HG03196 (cell line): ENCODE results near the gene CBY2.
A peak's percentile ranks its signal among the peaks of the same experiment; 100 is the strongest.
"Not testable (repeated sequence)": the region's sequence is repeated elsewhere in the genome, so short reads cannot be mapped to it uniquely, and the experiment has no call there.

ENCODE experiments used
- ATAC-seq: cut with Tn5 transposase; IDR thresholded peaks from one replicate; pipeline ENCODE4 v1.9.1; 2021; ENCODE audit not compliant: unreplicated experiment

Gene CBY2

GRCh38 chr13:45702088-45702487, at the start of gene CBY2:
TSS of gene CBY2 (plus strand) at chr13:45702320. CDS start at chr13:45702391, 71 bp downstream.
- no peak for ATAC-seq

GRCh38 chr13:45654633-45655349, 47.3 kb upstream of the CBY2 start:
- no peak for ATAC-seq

DNA sequence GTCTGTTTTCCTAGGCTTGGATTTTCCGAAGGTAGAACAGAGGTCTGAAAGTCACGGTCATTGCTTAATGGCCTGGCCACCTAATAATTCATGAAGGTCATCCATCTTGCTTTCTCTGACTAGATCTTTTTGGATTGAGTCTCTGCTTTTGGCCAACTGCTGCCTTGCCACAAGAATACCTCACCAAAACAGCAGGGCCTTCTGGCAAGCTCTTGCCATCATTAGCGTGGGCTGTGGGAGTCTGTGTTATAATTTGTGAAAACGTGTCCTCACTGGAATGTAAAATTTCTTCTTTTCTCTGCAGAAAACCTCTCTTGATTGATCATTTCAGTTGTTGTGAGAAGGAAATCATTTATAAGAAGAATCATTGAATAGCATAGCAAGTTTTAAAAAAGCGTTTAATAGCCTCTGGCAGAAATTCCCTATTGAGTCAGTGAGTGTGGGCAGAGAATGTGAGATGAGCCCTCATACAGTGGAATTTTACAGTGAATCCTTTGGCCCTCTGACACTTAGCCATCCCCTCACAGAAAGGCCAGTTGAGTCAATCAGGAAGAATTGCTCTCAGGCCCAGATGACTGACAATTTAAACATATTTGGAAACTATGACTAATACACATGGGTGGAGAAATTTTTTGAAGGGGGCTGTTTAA, 43.4 kb upstream of the CBY2 start:
- ATAC-seq = no peak

- no peak for ATAC-seq
Observed at GRCh38 chr13:45659536-45659935, 42.6 kb upstream of the CBY2 start.

- ATAC-seq = not testable (repeated sequence)
Observed at GRCh38 chr13:45660458-45660857, 41.7 kb upstream of the CBY2 start.

DNA sequence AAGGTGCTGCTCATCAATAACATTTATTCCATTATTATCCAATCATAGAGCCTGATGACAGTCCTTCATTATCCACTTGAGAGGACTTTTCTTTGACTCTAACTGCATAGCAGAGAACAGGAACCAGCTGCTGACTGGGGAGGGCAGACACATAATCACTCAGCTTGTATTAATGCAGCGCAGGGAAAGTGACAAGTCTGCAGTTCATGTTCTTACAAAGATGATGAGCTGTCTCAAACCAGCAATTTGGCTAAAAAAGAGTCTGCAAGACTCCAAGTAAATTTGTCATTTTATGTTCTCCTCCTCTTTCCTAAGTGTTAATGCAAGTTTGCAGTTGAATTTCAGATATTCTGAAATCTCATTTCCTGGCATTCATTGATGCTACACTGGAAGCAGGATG, 40.0 kb upstream of the CBY2 start:
- no peak for ATAC-seq

DNA sequence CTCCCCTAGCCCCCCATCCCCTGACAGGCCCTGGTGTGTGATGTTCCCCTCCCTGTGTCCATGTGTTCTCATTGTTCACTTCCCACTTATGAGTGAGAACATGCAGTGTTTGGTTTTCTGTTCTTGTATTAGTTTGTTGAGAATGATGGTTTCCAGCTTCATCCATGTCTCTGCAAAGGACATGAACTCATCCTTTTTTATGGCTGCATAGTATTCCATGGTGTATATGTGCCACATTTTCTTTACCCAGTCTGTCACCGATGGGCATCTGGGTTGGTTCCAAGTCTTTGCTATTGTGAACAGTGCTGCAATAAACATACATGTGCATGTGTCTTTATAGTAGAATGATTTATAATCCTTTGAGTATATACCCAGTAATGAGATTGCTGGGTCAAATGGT, 39.2 kb upstream of the CBY2 start:
- ATAC-seq = not testable (repeated sequence)

GRCh38 chr13:45669626-45670025, 32.5 kb upstream of the CBY2 start:
- not testable (repeated sequence) for ATAC-seq

DNA sequence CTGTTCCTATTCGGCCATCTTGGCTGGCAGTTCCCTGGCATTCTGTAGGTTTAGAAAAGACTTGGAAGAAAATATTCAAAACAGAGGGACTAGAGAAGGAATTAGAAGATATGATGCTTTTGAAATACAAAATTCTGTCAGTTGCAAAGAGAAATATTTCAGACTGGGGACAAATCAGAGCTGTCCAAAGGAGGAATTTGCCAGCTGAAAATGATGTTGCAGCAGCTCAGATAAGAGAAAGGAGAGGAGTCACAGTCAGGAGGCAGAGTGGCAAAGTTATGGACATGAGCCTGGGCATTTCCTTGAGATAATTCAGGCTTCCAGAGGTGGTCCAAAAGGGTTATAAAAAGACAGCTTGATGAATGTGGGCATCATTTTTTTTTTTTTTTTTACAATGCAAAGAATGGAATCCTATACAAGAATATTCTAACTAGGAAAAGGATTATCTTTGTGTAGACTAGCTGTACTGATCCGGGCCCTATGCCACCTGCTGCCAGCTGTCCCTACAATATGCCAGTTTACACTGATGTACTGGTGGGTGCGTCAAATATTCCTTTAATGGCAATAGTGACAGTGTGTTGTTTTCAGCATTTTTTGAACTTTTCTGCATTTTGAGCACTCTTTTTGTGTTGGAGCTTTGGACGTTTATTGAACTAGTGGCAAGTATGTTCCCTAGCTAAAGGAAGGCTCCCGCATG, 31.8 kb upstream of the CBY2 start:
- no peak for ATAC-seq

- no peak for ATAC-seq
Observed at GRCh38 chr13:45674908-45675307, 27.2 kb upstream of the CBY2 start.

- ATAC-seq = no peak
Observed at GRCh38 chr13:45678282-45678681, 23.8 kb upstream of the CBY2 start.

- no peak for ATAC-seq
Observed at GRCh38 chr13:45681113-45681512, 21.0 kb upstream of the CBY2 start.

DNA sequence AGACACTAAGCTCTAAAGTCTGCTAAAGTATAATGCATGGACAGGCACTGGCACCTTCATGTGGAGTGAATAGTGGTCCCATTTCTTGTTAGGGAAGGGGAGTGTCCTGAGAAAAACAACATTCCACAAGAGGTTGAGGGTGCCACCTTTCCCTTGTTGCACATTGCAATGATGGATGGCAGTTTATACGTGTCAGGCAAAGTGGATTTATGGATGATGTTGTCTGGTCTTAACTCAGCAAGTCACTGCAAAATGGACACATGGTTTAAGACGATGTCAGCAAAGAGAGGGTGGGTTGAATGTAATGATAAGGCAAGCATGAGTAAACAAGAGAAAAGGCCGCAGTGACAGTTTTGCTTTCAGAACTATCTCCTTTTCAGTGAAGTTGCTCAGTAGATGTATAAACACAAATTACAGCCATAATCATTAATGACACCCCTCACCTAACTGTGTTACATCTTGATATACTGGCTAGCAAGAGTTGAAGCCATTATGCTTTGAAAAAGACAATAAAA, 19.6 kb upstream of the CBY2 start:
- no peak for ATAC-seq

- ATAC-seq = no peak
Observed at GRCh38 chr13:45683701-45684100, 18.4 kb upstream of the CBY2 start.

GRCh38 chr13:45688577-45688976, 13.5 kb upstream of the CBY2 start:
- ATAC-seq = no peak

DNA sequence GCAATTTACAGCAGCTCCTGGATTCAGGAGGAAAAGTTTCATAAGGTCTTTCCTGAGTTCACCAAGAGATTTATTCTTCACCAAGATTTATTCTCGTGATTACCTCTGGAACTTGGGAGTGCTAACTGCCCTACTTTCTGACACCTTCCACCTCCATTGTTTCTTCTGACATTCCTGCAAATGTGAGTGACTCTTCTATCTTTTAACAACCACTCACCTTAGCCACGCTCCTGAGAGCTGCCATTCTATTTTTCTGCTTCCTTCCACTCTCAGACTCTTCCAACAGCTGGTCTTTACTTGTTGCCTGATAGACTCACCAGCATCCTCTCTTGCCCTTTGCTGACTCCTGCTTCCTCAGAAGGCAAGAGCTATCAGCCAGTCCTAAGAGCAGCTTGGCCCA, 11.5 kb upstream of the CBY2 start:
- ATAC-seq = no peak

- ATAC-seq = no peak
Observed at GRCh38 chr13:45691251-45691650, 10.9 kb upstream of the CBY2 start.

DNA sequence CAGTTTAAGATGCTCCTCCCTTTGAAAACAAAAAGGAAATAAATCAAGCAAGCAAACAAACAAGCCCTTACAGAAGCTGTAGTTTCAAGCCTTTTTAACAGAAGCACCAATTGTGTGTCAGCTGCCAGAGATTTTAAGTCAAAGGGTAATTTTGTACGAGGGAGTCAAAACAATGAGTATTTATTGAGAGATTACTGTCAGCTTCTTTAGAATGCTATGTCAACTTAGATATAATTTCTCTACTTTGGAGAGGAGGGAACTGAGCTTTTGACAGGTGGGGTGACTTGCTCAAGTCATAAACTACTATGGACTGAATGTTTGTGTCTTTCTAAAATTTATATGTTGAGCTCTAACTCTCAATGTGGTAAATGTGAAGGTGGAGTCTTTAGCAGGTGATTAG, 10.5 kb upstream of the CBY2 start:
- ATAC-seq = no peak

GRCh38 chr13:45695198-45695730, 6.9 kb upstream of the CBY2 start:
- peak; percentile 51 for ATAC-seq

DNA sequence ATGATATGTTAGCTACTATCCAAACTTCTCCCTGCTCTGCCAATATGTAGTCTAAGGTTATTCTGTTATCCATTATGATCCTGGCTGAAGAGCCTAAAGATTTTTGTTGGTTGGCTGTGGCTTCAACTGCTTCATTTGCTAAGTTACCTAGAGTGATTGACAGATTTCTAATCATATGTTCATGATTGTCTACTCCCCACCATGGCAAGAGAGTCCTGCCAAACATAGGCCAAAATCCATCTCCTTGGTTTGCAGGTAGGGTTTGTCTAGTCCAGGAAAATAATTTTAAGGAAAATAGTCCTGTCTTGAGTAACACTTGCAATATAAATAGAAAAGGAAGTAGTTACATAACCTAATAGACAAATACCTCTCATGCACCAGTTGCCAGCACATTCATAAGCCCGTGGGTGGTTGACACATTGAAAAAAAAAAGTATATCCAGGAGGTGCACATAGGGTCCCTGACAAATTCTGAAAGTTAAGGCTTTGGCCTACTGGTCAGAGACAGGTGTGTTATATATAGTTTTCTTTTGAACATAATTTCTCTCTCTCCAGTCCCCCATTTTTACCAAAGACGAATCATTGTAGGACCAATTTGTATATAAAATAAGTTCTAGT, 5.4 kb upstream of the CBY2 start:
- peak; percentile 35 for ATAC-seq
